ENCODE results near the gene ZNF784.

- TF ChIP-seq GATA3 (IDR thresholded peaks at IDR 0.05; ENCODE audit: low read depth, low read length) (no peak), GATA2 (IDR thresholded peaks at IDR 0.05; ENCODE audit: low read depth, low read length) (no peak)
Measured at GRCh38 chr19:55621205-55621672, 3.1 kb downstream of the ZNF784 start.

Measured in SH-SY5Y (cell line).